ENCODE results near the gene MBD6. TPM values are rescaled to one million over a fixed set of nuclear protein-coding genes. Genes with fewer than 3 reads are reported as not detected.

MBD6 gene
- total and polyA plus RNA-seq, 2 of the 13 experiments (the other 11 are each of a cell fraction or from before 2014, with no cell fraction given), result 4.1 to 5.9 TPM

DNA sequence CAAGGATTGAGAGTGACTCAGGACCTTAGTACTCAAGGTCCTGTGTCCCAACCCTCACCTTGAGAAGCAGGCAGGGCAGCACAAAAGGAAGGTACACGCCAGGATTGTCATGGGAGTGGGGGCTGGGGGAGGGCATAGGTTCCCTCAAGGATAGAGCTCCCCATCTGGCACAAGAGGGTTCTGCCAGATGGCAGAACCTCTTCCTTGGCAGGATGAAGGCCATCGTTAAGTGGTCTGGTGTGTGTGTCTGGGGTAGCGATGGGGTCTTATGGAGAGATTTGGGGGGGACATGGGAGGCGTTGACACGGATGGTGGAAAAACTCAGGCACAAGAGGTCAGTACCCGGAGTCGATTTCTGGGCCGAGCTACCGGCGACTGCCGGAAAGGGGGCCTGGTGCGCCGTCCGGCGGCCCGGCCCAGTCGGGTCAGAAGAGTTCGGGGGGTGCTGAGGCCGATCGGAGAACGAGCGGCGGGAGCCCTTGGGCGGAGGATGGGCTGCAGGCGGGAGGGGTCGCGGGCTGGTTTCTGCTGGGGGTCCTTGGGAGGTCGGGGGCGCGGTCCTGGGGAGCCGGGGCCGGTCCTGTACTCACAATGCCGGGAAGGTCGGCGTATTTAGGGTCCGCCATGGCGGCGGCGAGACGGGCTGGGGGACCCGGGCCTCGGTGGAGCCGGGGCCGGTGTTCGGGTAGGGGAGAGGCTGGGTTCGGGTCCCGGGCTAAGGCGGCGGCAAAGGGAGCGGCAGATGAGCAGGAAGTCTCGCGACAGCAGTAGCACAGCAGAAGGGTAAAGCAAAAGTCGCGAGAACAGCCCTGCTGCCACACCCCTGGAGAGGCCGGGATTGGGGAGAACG lies 24.0 kb downstream of the MBD6 start, which contains the start of gene DCTN2 (continued):
- TF ChIP-seq, protein P1, sequence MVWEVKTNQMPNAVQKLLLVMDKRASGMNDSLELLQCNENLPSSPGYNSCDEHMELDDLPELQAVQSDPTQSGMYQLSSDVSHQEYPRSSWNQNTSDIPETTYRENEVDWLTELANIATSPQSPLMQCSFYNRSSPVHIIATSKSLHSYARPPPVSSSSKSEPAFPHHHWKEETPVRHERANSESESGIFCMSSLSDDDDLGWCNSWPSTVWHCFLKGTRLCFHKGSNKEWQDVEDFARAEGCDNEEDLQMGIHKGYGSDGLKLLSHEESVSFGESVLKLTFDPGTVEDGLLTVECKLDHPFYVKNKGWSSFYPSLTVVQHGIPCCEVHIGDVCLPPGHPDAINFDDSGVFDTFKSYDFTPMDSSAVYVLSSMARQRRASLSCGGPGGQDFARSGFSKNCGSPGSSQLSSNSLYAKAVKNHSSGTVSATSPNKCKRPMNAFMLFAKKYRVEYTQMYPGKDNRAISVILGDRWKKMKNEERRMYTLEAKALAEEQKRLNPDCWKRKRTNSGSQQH (CRISPR knock-in tag; IDR thresholded peaks at IDR 0.05; ENCODE audit: low read depth), result no peak
- TF ChIP-seq, protein P2, sequence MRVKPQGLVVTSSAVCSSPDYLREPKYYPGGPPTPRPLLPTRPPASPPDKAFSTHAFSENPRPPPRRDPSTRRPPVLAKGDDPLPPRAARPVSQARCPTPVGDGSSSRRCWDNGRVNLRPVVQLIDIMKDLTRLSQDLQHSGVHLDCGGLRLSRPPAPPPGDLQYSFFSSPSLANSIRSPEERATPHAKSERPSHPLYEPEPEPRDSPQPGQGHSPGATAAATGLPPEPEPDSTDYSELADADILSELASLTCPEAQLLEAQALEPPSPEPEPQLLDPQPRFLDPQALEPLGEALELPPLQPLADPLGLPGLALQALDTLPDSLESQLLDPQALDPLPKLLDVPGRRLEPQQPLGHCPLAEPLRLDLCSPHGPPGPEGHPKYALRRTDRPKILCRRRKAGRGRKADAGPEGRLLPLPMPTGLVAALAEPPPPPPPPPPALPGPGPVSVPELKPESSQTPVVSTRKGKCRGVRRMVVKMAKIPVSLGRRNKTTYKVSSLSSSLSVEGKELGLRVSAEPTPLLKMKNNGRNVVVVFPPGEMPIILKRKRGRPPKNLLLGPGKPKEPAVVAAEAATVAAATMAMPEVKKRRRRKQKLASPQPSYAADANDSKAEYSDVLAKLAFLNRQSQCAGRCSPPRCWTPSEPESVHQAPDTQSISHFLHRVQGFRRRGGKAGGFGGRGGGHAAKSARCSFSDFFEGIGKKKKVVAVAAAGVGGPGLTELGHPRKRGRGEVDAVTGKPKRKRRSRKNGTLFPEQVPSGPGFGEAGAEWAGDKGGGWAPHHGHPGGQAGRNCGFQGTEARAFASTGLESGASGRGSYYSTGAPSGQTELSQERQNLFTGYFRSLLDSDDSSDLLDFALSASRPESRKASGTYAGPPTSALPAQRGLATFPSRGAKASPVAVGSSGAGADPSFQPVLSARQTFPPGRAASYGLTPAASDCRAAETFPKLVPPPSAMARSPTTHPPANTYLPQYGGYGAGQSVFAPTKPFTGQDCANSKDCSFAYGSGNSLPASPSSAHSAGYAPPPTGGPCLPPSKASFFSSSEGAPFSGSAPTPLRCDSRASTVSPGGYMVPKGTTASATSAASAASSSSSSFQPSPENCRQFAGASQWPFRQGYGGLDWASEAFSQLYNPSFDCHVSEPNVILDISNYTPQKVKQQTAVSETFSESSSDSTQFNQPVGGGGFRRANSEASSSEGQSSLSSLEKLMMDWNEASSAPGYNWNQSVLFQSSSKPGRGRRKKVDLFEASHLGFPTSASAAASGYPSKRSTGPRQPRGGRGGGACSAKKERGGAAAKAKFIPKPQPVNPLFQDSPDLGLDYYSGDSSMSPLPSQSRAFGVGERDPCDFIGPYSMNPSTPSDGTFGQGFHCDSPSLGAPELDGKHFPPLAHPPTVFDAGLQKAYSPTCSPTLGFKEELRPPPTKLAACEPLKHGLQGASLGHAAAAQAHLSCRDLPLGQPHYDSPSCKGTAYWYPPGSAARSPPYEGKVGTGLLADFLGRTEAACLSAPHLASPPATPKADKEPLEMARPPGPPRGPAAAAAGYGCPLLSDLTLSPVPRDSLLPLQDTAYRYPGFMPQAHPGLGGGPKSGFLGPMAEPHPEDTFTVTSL (CRISPR knock-in tag; IDR thresholded peaks at IDR 0.05; ENCODE audit: borderline replicate concordance), result no peak
- TF ChIP-seq, protein P3, sequence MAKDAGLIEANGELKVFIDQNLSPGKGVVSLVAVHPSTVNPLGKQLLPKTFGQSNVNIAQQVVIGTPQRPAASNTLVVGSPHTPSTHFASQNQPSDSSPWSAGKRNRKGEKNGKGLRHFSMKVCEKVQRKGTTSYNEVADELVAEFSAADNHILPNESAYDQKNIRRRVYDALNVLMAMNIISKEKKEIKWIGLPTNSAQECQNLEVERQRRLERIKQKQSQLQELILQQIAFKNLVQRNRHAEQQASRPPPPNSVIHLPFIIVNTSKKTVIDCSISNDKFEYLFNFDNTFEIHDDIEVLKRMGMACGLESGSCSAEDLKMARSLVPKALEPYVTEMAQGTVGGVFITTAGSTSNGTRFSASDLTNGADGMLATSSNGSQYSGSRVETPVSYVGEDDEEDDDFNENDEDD (CRISPR knock-in tag; IDR thresholded peaks at IDR 0.05; ENCODE audit: borderline replicate concordance), result peak; percentile 37; the same call in 1 of the 2 replicates
- TF ChIP-seq, protein P4, sequence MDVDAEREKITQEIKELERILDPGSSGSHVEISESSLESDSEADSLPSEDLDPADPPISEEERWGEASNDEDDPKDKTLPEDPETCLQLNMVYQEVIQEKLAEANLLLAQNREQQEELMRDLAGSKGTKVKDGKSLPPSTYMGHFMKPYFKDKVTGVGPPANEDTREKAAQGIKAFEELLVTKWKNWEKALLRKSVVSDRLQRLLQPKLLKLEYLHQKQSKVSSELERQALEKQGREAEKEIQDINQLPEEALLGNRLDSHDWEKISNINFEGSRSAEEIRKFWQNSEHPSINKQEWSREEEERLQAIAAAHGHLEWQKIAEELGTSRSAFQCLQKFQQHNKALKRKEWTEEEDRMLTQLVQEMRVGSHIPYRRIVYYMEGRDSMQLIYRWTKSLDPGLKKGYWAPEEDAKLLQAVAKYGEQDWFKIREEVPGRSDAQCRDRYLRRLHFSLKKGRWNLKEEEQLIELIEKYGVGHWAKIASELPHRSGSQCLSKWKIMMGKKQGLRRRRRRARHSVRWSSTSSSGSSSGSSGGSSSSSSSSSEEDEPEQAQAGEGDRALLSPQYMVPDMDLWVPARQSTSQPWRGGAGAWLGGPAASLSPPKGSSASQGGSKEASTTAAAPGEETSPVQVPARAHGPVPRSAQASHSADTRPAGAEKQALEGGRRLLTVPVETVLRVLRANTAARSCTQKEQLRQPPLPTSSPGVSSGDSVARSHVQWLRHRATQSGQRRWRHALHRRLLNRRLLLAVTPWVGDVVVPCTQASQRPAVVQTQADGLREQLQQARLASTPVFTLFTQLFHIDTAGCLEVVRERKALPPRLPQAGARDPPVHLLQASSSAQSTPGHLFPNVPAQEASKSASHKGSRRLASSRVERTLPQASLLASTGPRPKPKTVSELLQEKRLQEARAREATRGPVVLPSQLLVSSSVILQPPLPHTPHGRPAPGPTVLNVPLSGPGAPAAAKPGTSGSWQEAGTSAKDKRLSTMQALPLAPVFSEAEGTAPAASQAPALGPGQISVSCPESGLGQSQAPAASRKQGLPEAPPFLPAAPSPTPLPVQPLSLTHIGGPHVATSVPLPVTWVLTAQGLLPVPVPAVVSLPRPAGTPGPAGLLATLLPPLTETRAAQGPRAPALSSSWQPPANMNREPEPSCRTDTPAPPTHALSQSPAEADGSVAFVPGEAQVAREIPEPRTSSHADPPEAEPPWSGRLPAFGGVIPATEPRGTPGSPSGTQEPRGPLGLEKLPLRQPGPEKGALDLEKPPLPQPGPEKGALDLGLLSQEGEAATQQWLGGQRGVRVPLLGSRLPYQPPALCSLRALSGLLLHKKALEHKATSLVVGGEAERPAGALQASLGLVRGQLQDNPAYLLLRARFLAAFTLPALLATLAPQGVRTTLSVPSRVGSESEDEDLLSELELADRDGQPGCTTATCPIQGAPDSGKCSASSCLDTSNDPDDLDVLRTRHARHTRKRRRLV (CRISPR knock-in tag; IDR thresholded peaks at IDR 0.05), result no peak
- TF ChIP-seq, protein P5, sequence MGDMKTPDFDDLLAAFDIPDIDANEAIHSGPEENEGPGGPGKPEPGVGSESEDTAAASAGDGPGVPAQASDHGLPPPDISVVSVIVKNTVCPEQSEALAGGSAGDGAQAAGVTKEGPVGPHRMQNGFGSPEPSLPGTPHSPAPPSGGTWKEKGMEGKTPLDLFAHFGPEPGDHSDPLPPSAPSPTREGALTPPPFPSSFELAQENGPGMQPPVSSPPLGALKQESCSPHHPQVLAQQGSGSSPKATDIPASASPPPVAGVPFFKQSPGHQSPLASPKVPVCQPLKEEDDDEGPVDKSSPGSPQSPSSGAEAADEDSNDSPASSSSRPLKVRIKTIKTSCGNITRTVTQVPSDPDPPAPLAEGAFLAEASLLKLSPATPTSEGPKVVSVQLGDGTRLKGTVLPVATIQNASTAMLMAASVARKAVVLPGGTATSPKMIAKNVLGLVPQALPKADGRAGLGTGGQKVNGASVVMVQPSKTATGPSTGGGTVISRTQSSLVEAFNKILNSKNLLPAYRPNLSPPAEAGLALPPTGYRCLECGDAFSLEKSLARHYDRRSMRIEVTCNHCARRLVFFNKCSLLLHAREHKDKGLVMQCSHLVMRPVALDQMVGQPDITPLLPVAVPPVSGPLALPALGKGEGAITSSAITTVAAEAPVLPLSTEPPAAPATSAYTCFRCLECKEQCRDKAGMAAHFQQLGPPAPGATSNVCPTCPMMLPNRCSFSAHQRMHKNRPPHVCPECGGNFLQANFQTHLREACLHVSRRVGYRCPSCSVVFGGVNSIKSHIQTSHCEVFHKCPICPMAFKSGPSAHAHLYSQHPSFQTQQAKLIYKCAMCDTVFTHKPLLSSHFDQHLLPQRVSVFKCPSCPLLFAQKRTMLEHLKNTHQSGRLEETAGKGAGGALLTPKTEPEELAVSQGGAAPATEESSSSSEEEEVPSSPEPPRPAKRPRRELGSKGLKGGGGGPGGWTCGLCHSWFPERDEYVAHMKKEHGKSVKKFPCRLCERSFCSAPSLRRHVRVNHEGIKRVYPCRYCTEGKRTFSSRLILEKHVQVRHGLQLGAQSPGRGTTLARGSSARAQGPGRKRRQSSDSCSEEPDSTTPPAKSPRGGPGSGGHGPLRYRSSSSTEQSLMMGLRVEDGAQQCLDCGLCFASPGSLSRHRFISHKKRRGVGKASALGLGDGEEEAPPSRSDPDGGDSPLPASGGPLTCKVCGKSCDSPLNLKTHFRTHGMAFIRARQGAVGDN (CRISPR knock-in tag; IDR thresholded peaks at IDR 0.05), result peak; percentile 72
- TF ChIP-seq SSRP1 (CRISPR knock-in tag; IDR thresholded peaks at IDR 0.05), result no peak

Measured in HepG2 (cell line).